GM18511 (cell line): Measurements from ENCODE around the gene RTN4RL1.
"Not testable (repeated sequence)": the region's sequence is repeated elsewhere in the genome, so short reads cannot be mapped to it uniquely, and the experiment has no call there.

Experiments used
- ATAC-seq: cut with Tn5 transposase; IDR thresholded peaks from one replicate; pipeline ENCODE4 v1.9.1; 2021; ENCODE audit warnings: mild to moderate bottlenecking, moderate library complexity; ENCODE audit not compliant: unreplicated experiment

The RTN4RL1 gene

DNA sequence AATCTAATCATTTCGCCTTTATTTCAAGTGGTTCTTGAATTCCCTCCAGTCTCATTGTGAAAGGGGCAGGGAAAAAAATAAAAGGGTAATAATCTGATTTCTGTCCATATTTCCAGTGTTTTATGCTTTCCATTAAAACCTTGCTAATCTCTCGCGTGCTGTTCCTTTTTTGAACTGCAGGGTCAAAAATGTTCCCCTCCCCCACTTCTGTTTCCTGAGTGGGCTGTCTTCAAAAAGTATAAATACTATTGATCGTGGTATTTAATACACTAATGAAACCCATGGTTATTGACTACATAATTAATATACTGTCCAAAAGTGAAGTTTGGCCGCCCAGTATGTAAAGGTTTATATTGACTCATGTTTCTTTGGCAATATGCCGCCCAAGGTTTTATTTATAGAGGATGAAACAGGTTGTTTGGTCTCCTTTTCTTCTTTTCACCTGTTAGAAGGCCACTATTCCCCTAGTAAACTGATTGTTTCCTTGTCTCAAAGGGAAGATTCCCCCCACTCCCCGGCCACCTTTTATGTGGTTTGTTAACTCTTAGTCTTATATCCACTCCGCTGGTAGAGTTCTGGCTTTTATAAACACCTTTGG, 125.6 kb downstream of the RTN4RL1 start:
- no peak for ATAC-seq

DNA sequence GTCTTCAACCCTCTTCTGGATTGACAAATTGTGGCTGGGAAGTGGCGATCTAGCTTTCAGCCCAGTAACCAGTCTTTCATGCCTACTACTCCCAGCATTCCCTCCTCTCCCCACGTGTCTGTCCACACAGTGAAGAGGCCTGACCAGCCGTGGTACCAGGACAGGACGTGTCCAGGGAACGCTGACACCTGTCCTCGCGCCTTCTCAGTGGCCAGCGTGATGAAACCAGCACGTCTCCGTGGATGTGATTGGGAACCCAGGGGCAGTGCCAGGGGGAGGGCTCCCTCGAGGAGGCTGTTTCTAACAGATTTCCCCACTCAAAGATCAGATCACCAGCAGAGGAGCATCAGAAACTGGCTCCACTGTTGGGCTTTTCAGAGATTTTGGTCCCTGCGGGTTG, 126.3 kb downstream of the RTN4RL1 start:
- ATAC-seq = no peak

GRCh38 chr17:1898332-1898731, 126.8 kb downstream of the RTN4RL1 start:
- no peak for ATAC-seq

GRCh38 chr17:1897105-1897656, 128.0 kb downstream of the RTN4RL1 start:
- ATAC-seq = no peak

- no peak for ATAC-seq
Measured at GRCh38 chr17:1896243-1897104, 128.7 kb downstream of the RTN4RL1 start.

- not testable (repeated sequence) for ATAC-seq
Measured at GRCh38 chr17:1895479-1895878, 129.7 kb downstream of the RTN4RL1 start.

GRCh38 chr17:1894753-1895339, 130.3 kb downstream of the RTN4RL1 start:
- ATAC-seq = no peak

DNA sequence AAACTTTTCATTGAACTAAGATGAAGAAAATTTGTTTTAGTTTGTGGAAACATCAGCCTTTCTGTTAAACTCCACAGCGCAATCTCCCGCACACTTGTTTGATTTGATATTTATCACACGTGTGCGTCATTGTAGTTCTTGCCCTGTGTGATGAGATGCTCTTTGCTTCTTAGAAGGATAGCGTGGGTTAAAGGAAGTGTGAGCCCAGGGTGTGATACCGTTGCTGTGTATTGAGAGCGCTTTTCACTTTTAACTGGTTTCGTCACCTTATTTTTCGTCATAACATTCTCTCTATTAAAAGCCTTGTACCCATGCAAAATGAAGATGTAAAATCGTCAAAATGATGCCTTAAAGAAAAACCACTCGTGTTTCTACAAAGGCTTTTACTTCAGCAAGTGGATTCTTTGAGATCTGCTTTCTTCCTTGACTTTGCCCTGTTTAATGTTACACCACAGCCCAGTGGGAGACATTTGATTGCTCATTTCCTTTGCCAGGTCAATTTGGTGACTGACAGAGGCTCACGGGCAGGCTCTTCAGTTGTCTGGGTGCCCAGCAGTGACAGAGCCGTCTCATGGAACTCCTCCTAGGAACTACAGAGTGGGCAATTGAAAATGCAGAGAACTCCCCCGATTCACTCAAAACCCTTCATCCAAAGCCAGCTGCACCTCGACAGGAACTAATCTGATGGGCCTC, 134.2 kb downstream of the RTN4RL1 start:
- ATAC-seq = no peak

DNA sequence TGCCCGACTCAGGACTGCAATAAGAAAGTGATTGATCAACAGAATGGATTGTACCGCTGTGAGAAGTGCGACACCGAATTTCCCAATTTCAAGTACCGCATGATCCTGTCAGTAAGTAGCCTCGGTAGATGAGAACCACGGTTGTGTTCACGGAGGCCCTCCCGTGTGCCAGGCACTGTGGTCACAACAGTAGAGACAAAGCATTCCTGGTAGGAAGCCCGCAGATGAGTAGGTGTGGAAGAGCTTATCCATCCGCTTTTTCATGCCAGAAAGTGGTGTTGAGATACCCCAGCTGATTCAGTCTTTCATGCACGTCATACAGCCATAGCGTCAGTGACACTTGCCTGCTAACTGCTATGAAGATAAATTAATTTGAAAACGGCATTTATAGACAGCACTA, 136.4 kb downstream of the RTN4RL1 start:
- ATAC-seq = no peak
